ENCODE results near the gene BST1. TPM values are rescaled to one million over a fixed set of nuclear protein-coding genes. Genes with fewer than 3 reads are reported as not detected.

BST1 gene
- total RNA-seq, 5 donors from 2014 or later (not counting 1 experiment from before 2014, with no cell fraction given), result 0.28 to 0.55 (median 0.46) TPM; not detected in 1

DNA sequence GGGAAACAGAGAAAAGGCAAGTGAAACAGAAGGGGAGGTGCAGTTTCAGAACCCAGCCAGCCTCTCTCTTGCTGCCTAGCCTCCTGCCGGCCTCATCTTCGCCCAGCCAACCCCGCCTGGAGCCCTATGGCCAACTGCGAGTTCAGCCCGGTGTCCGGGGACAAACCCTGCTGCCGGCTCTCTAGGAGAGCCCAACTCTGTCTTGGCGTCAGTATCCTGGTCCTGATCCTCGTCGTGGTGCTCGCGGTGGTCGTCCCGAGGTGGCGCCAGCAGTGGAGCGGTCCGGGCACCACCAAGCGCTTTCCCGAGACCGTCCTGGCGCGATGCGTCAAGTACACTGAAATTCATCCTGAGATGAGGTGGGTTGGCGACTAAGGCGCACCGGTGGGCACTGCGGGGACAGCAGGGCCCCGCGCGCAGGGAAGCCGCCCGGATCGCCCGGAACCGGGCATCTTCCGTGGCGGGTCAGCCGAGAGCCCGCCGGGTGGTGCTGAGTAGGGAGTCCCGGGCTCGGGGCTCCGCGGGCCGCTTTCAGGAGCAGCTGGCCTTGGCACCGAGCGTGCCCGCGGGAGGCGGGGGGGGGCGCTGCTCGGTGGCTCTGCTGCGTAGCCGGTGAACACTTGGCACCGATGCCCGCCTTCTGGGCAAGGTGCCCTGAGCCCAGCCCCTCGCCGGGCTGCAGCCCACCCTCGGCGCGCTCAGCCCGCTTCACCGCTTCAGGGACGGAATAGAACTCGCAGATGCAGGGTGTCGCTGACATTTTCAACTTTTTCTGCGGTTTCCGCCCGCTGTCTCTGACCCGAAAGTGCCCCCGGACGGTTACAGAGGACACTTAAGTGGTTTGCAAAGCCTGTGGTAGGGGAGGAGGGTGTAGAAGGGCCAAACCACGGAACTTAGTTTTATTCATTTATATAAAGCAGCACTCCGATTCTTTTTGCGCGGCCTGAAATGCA lies 75.7 kb downstream of the BST1 start, which contains the start of gene CD38:
CD38 (plus strand) TSS at position 40 of the 953 bp plus-strand sequence; CDS start at position 127, 87 bp downstream.
- DNase-seq, result peak in 27 of 35 experiments; percentile 15 to 54 (median 32)
- peaks cover 58 to 64% (median 63%) of the 10 kb centered on the region in 3 donors for H3K4me1 Mint-ChIP-seq
- Histone ChIP-seq H3K9me3 (no peaks in the 10 kb centered on the region), H3K36me3 (ENCODE audit: control insufficient read depth in 2 of 2, extremely low read depth in 1 of 2, insufficient read depth in 1 of 2, low read length in 1 of 2) (no peaks in the 10 kb centered on the region), H3K4me1 (ENCODE audit: control insufficient read depth in 1 of 2, extremely low read depth in 1 of 2, insufficient read depth in 2 of 2, low read length in 2 of 2) (peaks cover 19 to 24% of the 10 kb centered on the region in 2 experiments), H3K4me3 (ENCODE audit: control insufficient read depth in 1 of 2, extremely low read depth in 1 of 2, low read length in 1 of 2) (peak within 1 kb of the TSS; percentile 60 to 98), H3K27ac (ENCODE audit: low read length) (no peak within 1 kb of the TSS), H3K27me3 (replicated peaks in 1 of 2; ENCODE audit: control insufficient read depth in 2 of 2, extremely low read depth in 1 of 2, insufficient read depth in 2 of 2, low read length in 1 of 2) (peaks cover 0 to 6% of the 10 kb centered on the region in 2 experiments)
- ChIA-PET POLR2A (no interaction called here), CTCF (interaction anchor here in 1 of 2 donors (0.6 to 1.1 kb wide), 2 partner anchors 22 to 40 kb away, joined by 3 to 4 read pairs; no protein-coding TSS in a partner anchor)
- WGBS (ENCODE audit: insufficient coverage), result under 1% methylated on average over 66 of the region's 76 CpGs
- H3K36me3 Mint-ChIP-seq, result peaks cover 12% of the 10 kb centered on the region
- peak within 1 kb of the TSS; percentile 47 to 68 for H3K27ac Mint-ChIP-seq
- peak within 1 kb of the TSS; percentile 75 to 85 (median 85) for H3K4me3 Mint-ChIP-seq
- ATAC-seq (replicated peaks in 1 of 4), result peak; percentile 58 to 74 (median 68)
- H3K9me3 Mint-ChIP-seq, result no peaks in the 10 kb centered on the region
- peaks cover 0 to 2% of the 10 kb centered on the region in 2 donors for H3K27me3 Mint-ChIP-seq

DNA sequence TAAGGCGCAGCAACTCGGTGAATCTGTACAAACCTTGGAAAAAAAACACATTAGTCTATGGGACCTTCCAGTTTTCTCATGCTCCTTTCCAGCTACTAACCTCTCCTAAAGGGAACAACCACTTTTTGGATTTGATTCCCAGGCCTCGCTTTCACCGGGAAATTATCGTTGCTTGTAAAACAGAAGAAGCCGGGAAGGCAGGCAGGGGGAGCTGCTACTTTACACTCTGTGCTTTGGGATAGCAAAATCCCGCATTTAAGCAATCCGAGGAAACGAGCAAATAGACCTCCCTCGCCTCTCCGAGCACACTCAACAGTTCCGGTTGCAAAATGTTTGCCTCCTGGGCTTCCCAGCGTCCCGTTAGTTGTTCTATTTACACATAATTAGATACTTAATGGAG lies 76.4 kb downstream of the BST1 start:
- WGBS (ENCODE audit: insufficient coverage), result 3% methylated on average over 8 of the region's 14 CpGs
- Mint-ChIP-seq H3K9me3 (no peaks in the 10 kb centered on the region), H3K4me1 (peaks cover 56 to 66% (median 62%) of the 10 kb centered on the region in 3 donors), H3K27ac (peak overlapping the region; percentile 2 to 3), H3K4me3 (peak overlapping the region; percentile 75 to 85 (median 85)), H3K36me3 (peaks cover 19% of the 10 kb centered on the region), H3K27me3 (peaks cover 0 to 2% of the 10 kb centered on the region in 2 donors)
- no peak for ATAC-seq (replicated peaks in 1 of 4)
- CTCF ChIA-PET, result interaction anchor here (0.6 to 1.1 kb wide), 3 partner anchors 22 to 40 kb away, joined by 3 to 4 read pairs (median 4); no protein-coding TSS in a partner anchor
- Histone ChIP-seq H3K27me3 (replicated peaks in 1 of 2; ENCODE audit: control insufficient read depth in 2 of 2, extremely low read depth in 1 of 2, insufficient read depth in 2 of 2, low read length in 1 of 2) (peaks cover 0 to 6% of the 10 kb centered on the region in 2 experiments), H3K27ac (ENCODE audit: low read length) (no peak overlapping the region), H3K9me3 (no peaks in the 10 kb centered on the region), H3K4me1 (ENCODE audit: control insufficient read depth in 1 of 2, extremely low read depth in 1 of 2, insufficient read depth in 2 of 2, low read length in 2 of 2) (peaks cover 24 to 25% of the 10 kb centered on the region in 2 experiments), H3K4me3 (ENCODE audit: control insufficient read depth in 1 of 2, extremely low read depth in 1 of 2, low read length in 1 of 2) (peak overlapping the region; percentile 60 to 98), H3K36me3 (ENCODE audit: control insufficient read depth in 2 of 2, extremely low read depth in 1 of 2, insufficient read depth in 1 of 2, low read length in 1 of 2) (no peaks in the 10 kb centered on the region)
- POLR2A ChIA-PET, result interaction anchor here in 1 of 2 donors (0.5 kb wide), 1 partner anchor 12 kb away, joined by 4 read pairs; no protein-coding TSS in a partner anchor
- DNase-seq, result peak in 1 of 35 experiments; percentile 29

GRCh38 chr4:15779809-15780208 lies 76.9 kb downstream of the BST1 start:
- CTCF ChIA-PET, result interaction anchor here (0.7 to 1.1 kb wide), 2 partner anchors 22 to 24 kb away, joined by 4 read pairs; no protein-coding TSS in a partner anchor
- Mint-ChIP-seq H3K36me3 (peaks cover 20% of the 10 kb centered on the region), H3K27ac (peak overlapping the region; percentile 3 to 24), H3K4me3 (peak overlapping the region; percentile 75 to 85 (median 85)), H3K9me3 (no peaks in the 10 kb centered on the region), H3K4me1 (peaks cover 55 to 68% (median 63%) of the 10 kb centered on the region in 3 donors), H3K27me3 (peaks cover 0 to 2% of the 10 kb centered on the region in 2 donors)
- Histone ChIP-seq H3K4me3 (ENCODE audit: control insufficient read depth in 1 of 2, extremely low read depth in 1 of 2, low read length in 1 of 2) (peak overlapping the region; percentile 60 to 98), H3K27ac (ENCODE audit: low read length) (no peak overlapping the region), H3K36me3 (ENCODE audit: control insufficient read depth in 2 of 2, extremely low read depth in 1 of 2, insufficient read depth in 1 of 2, low read length in 1 of 2) (peaks cover 0 to 2% of the 10 kb centered on the region in 2 donors), H3K9me3 (no peaks in the 10 kb centered on the region), H3K27me3 (replicated peaks in 1 of 2; ENCODE audit: control insufficient read depth in 2 of 2, extremely low read depth in 1 of 2, insufficient read depth in 2 of 2, low read length in 1 of 2) (peaks cover 0 to 6% of the 10 kb centered on the region in 2 experiments), H3K4me1 (ENCODE audit: control insufficient read depth in 1 of 2, extremely low read depth in 1 of 2, insufficient read depth in 2 of 2, low read length in 2 of 2) (peaks cover 24 to 25% of the 10 kb centered on the region in 2 experiments)
- DNase-seq (no peak), ATAC-seq (replicated peaks in 1 of 4) (no peak)
- POLR2A ChIA-PET, result interaction anchor here (0.5 to 0.6 kb wide), 3 partner anchors 13 to 170 kb away, joined by 3 to 5 read pairs (median 4); no protein-coding TSS in a partner anchor
- WGBS (ENCODE audit: insufficient coverage), result no CpG with 5 or more reads among the region's 1 CpG

DNA sequence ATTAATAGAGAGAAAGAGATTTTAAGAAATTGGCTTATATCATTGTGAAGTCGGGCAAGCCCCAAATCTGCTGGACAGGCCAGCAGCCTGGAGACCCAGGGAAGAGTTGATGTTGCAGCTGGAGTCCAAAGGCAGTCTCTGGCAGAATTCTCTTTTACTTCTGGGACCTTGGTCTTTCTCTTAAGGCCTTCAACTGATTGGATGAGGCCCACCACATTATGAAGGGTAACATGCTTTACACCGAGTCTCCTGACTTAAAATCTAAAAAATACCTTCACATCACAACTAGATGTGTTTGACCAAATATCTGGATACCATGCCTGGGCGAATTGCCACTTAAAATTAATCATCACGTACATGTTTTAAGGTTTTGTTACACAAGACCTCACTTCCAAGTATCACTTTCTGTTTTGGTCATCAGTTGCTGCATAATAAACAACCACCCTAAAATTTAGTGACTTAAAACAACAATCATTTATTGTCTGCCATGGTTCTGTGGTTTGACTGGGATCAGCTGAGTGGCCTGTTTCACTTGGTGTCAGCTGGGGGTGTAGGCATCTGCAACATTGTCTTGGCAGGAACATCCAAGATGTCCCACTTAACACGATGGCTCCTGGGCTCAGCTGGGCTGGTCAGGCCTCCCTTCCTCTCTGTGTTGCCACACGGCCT lies 78.7 kb downstream of the BST1 start:
- 67% methylated on average over 2 of the region's 6 CpGs for WGBS (ENCODE audit: insufficient coverage)
- Mint-ChIP-seq H3K4me3 (peak overlapping the region in 1 of 3 donors; percentile 85), H3K27ac (no peak overlapping the region), H3K4me1 (peaks cover 55 to 73% (median 62%) of the 10 kb centered on the region in 3 donors), H3K27me3 (peaks cover 0 to 5% of the 10 kb centered on the region in 2 donors), H3K36me3 (peaks cover 36% of the 10 kb centered on the region), H3K9me3 (no peaks in the 10 kb centered on the region)
- ChIA-PET POLR2A (interaction anchor here in 1 of 2 donors (1.4 kb wide), 1 partner anchor 25 kb away, joined by 4 read pairs; no protein-coding TSS in a partner anchor), CTCF (interaction anchor here (1.2 to 1.7 kb wide), 3 partner anchors 12 to 25 kb away, joined by 4 to 8 read pairs (median 5); no protein-coding TSS in a partner anchor)
- H3K9me3 ChIP-seq, result no peaks in the 10 kb centered on the region
- H3K27me3 ChIP-seq (replicated peaks in 1 of 2; ENCODE audit: control insufficient read depth in 2 of 2, extremely low read depth in 1 of 2, insufficient read depth in 2 of 2, low read length in 1 of 2), result peaks cover 0 to 6% of the 10 kb centered on the region in 2 experiments
- peaks cover 24 to 25% of the 10 kb centered on the region in 2 experiments for H3K4me1 ChIP-seq (ENCODE audit: control insufficient read depth in 1 of 2, extremely low read depth in 1 of 2, insufficient read depth in 2 of 2, low read length in 2 of 2)
- no peak overlapping the region for H3K4me3 ChIP-seq (ENCODE audit: control insufficient read depth in 1 of 2, extremely low read depth in 1 of 2, low read length in 1 of 2)
- peaks cover 0 to 2% of the 10 kb centered on the region in 2 donors for H3K36me3 ChIP-seq (ENCODE audit: control insufficient read depth in 2 of 2, extremely low read depth in 1 of 2, insufficient read depth in 1 of 2, low read length in 1 of 2)
- no peak for DNase-seq
- H3K27ac ChIP-seq (ENCODE audit: low read length), result no peak overlapping the region
- no peak for ATAC-seq (replicated peaks in 1 of 4)

Other genes with a start within 250 kb of the BST1 start
- 1 to 10 TPM in 1 of 5 donors, under 1 TPM in 4; 0.16 to 1.1 (median 0.40) TPM for gene CC2D2A, start 233.2 kb upstream of the BST1 start, total RNA-seq
- gene FBXL5, start 47.7 kb upstream of the BST1 start, total RNA-seq, result 10 to 100 TPM; 40.2 to 64.6 (median 45.0) TPM
- gene FAM200B, start 21.2 kb upstream of the BST1 start, total RNA-seq, result 10 to 100 TPM; 19.1 to 29.4 (median 20.7) TPM
- 10 to 100 TPM in 1 of 5 donors, 1 to 10 TPM in 4; 4.3 to 22.8 (median 5.0) TPM for gene CD38, start 75.3 kb downstream of the BST1 start, total RNA-seq
- gene FGFBP1, start 235.7 kb downstream of the BST1 start, total RNA-seq, result not detected

Data from T-cell (primary cell).